ENCODE data around the gene EEF2K.

Gene EEF2K

GRCh38 chr16:22318690-22319358 is 112.7 kb downstream of the EEF2K start:
- peak; percentile 48 for DNase-seq (ENCODE audit: low read depth)

- no peak for DNase-seq (ENCODE audit: low read depth)
Measured at GRCh38 chr16:22320572-22321339, 114.7 kb downstream of the EEF2K start.

DNA sequence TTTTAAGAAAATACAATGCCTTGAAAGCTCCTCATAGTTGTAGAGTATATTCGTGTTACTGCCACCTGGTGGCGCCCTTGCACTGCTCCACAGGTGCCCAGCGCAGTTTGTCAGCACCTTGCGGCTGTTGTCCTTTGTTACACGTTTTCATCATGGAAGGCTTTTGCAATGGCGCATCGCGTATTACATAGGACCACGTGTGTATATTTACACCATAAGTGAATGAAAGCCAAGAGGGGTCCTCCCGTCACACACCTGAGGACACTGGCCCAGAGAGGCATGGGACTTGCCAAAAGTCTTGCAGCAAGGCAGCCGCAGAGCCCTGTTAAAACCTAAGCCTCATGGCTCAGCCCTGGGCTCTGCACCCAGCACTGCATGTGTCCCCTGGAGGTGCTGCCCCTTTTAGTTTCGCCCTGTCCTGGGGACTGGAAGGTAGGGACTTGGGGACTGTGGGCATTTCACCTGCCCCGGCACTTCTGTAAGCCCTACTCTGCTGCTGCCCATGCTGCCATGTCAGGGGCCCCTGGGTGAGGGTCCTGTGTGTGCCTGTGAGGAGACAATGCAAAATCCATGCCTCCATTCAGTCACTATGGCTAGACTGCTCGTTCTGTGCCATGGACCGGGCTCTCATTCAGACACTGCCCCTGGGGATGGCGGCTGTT is 115.4 kb downstream of the EEF2K start:
- DNase-seq (ENCODE audit: low read depth) = peak; percentile 56

DNA sequence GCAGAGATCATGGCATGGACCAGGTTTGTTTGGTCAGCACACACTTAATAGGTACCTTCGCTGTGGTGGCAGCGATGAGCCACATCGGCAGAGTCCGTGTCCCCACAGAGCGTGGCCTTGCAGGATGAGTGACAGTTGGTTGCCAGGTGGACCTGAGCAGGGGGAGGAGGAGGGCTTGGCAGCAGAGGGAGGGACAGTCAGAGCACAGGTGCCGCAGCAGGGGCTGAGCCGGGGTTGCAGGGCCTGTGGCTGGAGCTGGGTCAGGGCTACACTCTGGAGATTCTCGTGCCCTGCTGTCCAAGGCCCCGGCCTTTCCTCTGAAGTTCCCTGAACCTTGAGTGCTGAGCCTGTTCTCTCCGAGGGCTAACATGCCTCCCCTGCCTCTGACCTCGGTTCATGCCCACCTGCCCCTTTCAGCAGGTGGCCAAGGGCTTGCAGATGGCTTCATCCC is 116.0 kb downstream of the EEF2K start:
- DNase-seq (ENCODE audit: low read depth) = no peak

GRCh38 chr16:22322741-22323140 is 116.7 kb downstream of the EEF2K start:
- no peak for DNase-seq (ENCODE audit: low read depth)

GRCh38 chr16:22323173-22323958 is 117.3 kb downstream of the EEF2K start:
- DNase-seq (ENCODE audit: low read depth) = no peak

GRCh38 chr16:22323959-22324786 is 118.1 kb downstream of the EEF2K start:
- no peak for DNase-seq (ENCODE audit: low read depth)

- no peak for DNase-seq (ENCODE audit: low read depth)
Measured at GRCh38 chr16:22324787-22325597, 118.9 kb downstream of the EEF2K start.

DNA sequence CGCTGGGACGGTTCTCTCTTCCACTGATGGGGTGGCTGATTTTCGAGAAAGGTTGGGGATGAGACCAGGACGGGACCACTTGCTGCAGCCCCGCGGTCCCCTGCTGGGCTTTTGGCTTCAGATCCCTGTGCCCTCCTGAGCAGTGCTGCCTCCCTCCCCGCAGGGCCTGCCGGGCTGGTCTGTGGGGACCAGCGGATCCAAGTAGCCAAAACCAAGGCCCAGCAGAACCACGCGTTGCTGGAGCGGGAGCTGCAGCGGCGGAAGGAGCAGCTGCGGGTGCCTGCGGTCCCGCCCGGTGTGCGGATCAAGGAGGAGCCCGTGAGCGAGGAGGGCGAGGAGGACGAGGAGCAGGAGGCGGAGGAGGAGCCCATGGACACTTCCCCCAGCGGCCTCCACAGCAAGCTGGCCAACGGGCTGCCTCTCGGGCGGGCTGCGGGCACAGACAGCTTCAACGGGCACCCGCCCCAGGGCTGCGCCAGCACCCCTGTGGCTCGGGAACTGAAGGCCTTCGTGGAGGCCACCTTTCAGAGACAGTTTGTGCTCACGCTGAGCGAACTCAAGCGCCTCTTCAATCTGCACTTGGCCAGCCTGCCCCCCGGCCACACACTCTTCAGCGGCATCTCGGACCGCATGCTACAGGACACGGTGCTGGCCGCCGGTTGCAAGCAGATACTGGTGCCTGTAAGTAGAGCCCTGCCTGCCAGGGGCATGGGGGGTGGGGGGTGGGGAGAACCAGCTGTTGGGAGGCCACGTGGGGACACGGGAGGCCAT is 119.7 kb downstream of the EEF2K start:
- DNase-seq (ENCODE audit: low read depth) = no peak

- no peak for DNase-seq (ENCODE audit: low read depth)
Measured at GRCh38 chr16:22326369-22326652, 120.2 kb downstream of the EEF2K start.

- DNase-seq (ENCODE audit: low read depth) = no peak
Measured at GRCh38 chr16:22326771-22327445, 120.8 kb downstream of the EEF2K start.

- DNase-seq (ENCODE audit: low read depth) = no peak
Measured at GRCh38 chr16:22327446-22327775, 121.3 kb downstream of the EEF2K start.

GRCh38 chr16:22328081-22328725 is 122.1 kb downstream of the EEF2K start:
- no peak for DNase-seq (ENCODE audit: low read depth)

DNA sequence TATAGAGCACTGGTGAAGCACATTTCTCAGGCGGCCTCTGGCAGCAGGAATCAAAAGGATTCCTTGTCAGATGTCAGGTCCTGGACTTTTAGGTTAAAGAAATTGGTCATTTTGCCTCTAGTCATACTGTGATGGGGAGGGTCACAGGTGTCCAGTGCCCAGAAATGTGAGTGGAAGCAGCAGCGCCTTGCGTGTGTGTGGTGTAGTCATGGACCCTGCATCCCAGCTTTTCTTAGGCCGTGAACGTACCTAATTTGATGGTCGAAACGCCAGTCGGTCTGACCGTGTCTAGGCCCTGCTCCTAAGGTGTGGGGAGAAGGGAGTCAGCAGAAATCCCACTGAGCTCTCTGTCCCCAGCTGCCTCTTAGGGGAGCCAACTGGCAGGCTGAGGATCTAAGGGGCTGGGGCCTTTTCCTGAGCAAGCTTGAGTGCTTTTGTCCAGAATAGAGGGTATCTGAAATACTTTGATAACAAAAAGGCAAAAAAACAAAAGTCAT is 123.2 kb downstream of the EEF2K start:
- no peak for DNase-seq (ENCODE audit: low read depth)

GRCh38 chr16:22330326-22330725 is 124.2 kb downstream of the EEF2K start:
- no peak for DNase-seq (ENCODE audit: low read depth)

DNA sequence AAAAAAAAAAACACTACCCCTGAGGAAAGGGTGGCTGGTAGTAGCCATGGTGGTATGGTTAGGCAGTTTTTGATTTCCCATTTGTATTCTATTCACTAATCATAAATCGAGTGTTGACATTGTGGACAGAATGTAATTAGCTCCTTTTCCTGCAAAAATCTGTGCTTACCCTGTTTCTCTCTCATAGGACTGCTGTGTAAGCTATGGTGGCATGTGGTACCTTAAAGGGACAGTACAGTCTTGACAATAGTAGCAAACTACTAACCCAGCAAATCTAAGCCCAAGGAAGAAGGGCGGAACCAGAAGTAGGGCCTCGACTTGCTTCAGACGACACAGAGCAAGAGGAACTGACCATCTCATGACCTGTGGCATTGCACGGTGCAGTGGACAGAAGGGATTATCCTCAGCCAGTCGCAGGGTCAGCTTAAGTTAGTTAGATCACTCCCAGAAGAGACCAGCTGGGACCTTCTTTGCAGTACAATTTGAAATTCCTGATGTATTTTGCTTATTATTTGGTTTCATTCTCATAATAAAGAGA is 127.4 kb downstream of the EEF2K start:
- DNase-seq (ENCODE audit: low read depth) = no peak

GRCh38 chr16:22335668-22336246 is 129.7 kb downstream of the EEF2K start:
- no peak for DNase-seq (ENCODE audit: low read depth)

GRCh38 chr16:22336581-22336980 is 130.5 kb downstream of the EEF2K start:
- DNase-seq (ENCODE audit: low read depth) = no peak

Measured in activated T-cell treated with anti-CD3 and anti-CD28 coated beads for 48 hours (primary cell).